Keratinocyte (primary cell): ENCODE measurements around the gene EXOC6B. TPM values are rescaled to one million over a fixed set of nuclear protein-coding genes. Genes with fewer than 3 reads are reported as not detected.

ENCODE experiments used
- DNase-seq: peaks from one replicate; pipeline ENCODE4 v3.0.0-alpha.2; 2011; ENCODE audit warnings: low read depth, missing footprints, low spot score
- FAIRE-seq: peaks from 2 replicates; lab custom pipeline; 2011; peaks lifted over from hg19 to GRCh38; lab: Jason Lieb, UNC
- H2AFZ ChIP-seq: 2 replicates; pipeline ENCODE4 v1.6.0; 2012; ENCODE audit warnings: low read length, control low read depth, inconsistent platforms; ENCODE audit not compliant: control insufficient read depth
- H3K27ac ChIP-seq: 2 replicates; pipeline ENCODE4 v1.5.1; 2011; ENCODE audit warnings: low read length; ENCODE audit not compliant: control insufficient read depth, insufficient read depth
- H3K27me3 ChIP-seq: 3 replicates; pipeline ENCODE4 v1.6.0; 2011; ENCODE audit warnings: low read length; ENCODE audit not compliant: control insufficient read depth, insufficient read depth; ENCODE audit errors: extremely low read depth
- H3K36me3 ChIP-seq, 2 experiments: 2 replicates in 1 of 2; 3 replicates in 1 of 2; pipeline ENCODE4 v1.5.1; 2011; ENCODE audit warnings: low read length in 2 of 2, mild to moderate bottlenecking in 1 of 2; ENCODE audit not compliant: control insufficient read depth in 2 of 2, insufficient read depth in 2 of 2; ENCODE audit errors: extremely low read depth in 1 of 2
- H3K4me1 ChIP-seq: 3 replicates; pipeline ENCODE4 v1.5.1; 2011; ENCODE audit warnings: low read length; ENCODE audit not compliant: control insufficient read depth, insufficient read depth; ENCODE audit errors: extremely low read depth
- H3K4me2 ChIP-seq: 3 replicates; pipeline ENCODE4 v1.6.0; 2011; ENCODE audit warnings: low read depth, low read length; ENCODE audit not compliant: control insufficient read depth, insufficient read depth; ENCODE audit errors: extremely low read depth
- H3K4me3 ChIP-seq, 3 experiments: fragments of 200-600 bp in 1 of 3; sonication (generic) in 1 of 3; 2 replicates in 2 of 3; 3 replicates in 1 of 3; pipeline ENCODE4 v1.5.1; 2011 to 2016; ENCODE audit warnings: low read length in 3 of 3, mild to moderate bottlenecking in 3 of 3, control low read depth in 2 of 3, inconsistent platforms in 1 of 3, low read depth in 1 of 3, mixed read lengths in 1 of 3, mixed run types in 1 of 3, moderate library complexity in 1 of 3; ENCODE audit not compliant: control insufficient read depth in 2 of 3, insufficient read depth in 2 of 3; ENCODE audit errors: extremely low read depth in 1 of 3
- H3K79me2 ChIP-seq: 2 replicates; pipeline ENCODE4 v1.6.0; 2012; ENCODE audit warnings: low read length; ENCODE audit not compliant: control insufficient read depth, insufficient read depth
- H3K9ac ChIP-seq: 3 replicates; pipeline ENCODE4 v1.6.0; 2011; ENCODE audit warnings: low read length; ENCODE audit not compliant: control insufficient read depth, insufficient read depth; ENCODE audit errors: extremely low read depth
- H3K9me1 ChIP-seq: 3 replicates; pipeline ENCODE4 v1.6.0; 2011; ENCODE audit warnings: low read length; ENCODE audit not compliant: control insufficient read depth, insufficient read depth; ENCODE audit errors: extremely low read depth
- H3K9me3 ChIP-seq: 2 replicates; pipeline ENCODE4 v1.5.1; 2012; ENCODE audit warnings: low read depth, low read length; ENCODE audit not compliant: control insufficient read depth
- H4K20me1 ChIP-seq: 3 replicates; pipeline ENCODE4 v1.6.0; 2011; ENCODE audit warnings: low read length; ENCODE audit not compliant: control insufficient read depth, insufficient read depth; ENCODE audit errors: extremely low read depth
- CTCF ChIP-seq, 3 experiments: IDR thresholded peaks in 1 of 3; conservative IDR thresholded peaks in 1 of 3; optimal IDR thresholded peaks in 1 of 3; 2 replicates in 2 of 3; 3 replicates in 1 of 3; pipeline versions ENCODE3 to v1.5.1; 2011; ENCODE audit warnings: low read length in 3 of 3, mild to moderate bottlenecking in 3 of 3, moderate library complexity in 2 of 3, control low read depth in 1 of 3, inconsistent platforms in 1 of 3; ENCODE audit not compliant: insufficient read depth in 2 of 3; ENCODE audit errors: extremely low read depth in 1 of 3
- EZH2 ChIP-seq: IDR thresholded peaks from one replicate; pipeline ENCODE4 v1.6.1; 2012; ENCODE audit warnings: inconsistent platforms, mild to moderate bottlenecking, low read length, moderate library complexity
- dilution Hi-C: fragments of 300-500 bp; cut with MboI; formaldehyde crosslinking; loops from one replicate; pipeline ENCODE4 v1.7.0; 2020; ENCODE audit warnings: low sequenced_read_pairs; ENCODE audit not compliant: extremely low pct_ligation_motif_present
- polyA plus RNA-seq, 5 experiments: library from polyadenylated mRNA; depleted of rRNA in 3 of 5; stranded (reverse) in 3 of 5; stranded (forward) in 1 of 5; unstranded in 1 of 5; fragments of >200 nt; gene quantifications; 1 replicate in 1 of 5; 2 replicates in 3 of 5; 3 replicates in 1 of 5; pipeline versions ENCODE4 v1.2.1 to v1.2.3, GENCODE V29; 2011 to 2012; ENCODE audit warnings: missing spikeins in 2 of 5, low read depth in 1 of 5, low replicate concordance in 1 of 5

The EXOC6B gene
- polyA plus RNA-seq, 1 donor (not counting 4 experiments of a cell fraction or from before 2014, with no cell fraction given): 37.3 TPM

GRCh38 chr2:72696559-72696958 is 129.3 kb downstream of the EXOC6B start:
- Histone ChIP-seq H4K20me1 (peaks cover 2% of the 10 kb centered on the region), H3K27ac (no peak overlapping the region), H2AFZ (no peak overlapping the region), H3K36me3 (peaks cover 0 to 3% of the 10 kb centered on the region in 2 experiments), H3K9me1 (no peaks in the 10 kb centered on the region), H3K9ac (no peak overlapping the region), H3K9me3 (no peaks in the 10 kb centered on the region), H3K4me2 (no peak overlapping the region), H3K79me2 (no peaks in the 10 kb centered on the region), H3K27me3 (no peaks in the 10 kb centered on the region), H3K4me1 (no peaks in the 10 kb centered on the region), H3K4me3 (no peak overlapping the region)
- dilution Hi-C loops: no loop called here
- DNase-seq (no peak), FAIRE-seq (no peak)
- TF ChIP-seq CTCF (optimal IDR thresholded peaks at IDR 0.05 in 1 of 3, IDR thresholded peaks at IDR 0.05 in 1 of 3, conservative IDR thresholded peaks at IDR 0.05 in 1 of 3; ENCODE audit: extremely low read depth in 1 of 3, insufficient read depth in 2 of 3, low read length in 3 of 3) (no peak), EZH2 (no peak)

- H3K36me3 ChIP-seq: peaks cover 0 to 3% of the 10 kb centered on the region in 2 experiments
- H3K27me3 ChIP-seq: no peaks in the 10 kb centered on the region
- TF ChIP-seq EZH2: no peak
- no peak for TF ChIP-seq CTCF (optimal IDR thresholded peaks at IDR 0.05 in 1 of 3, IDR thresholded peaks at IDR 0.05 in 1 of 3, conservative IDR thresholded peaks at IDR 0.05 in 1 of 3; ENCODE audit: extremely low read depth in 1 of 3, insufficient read depth in 2 of 3, low read length in 3 of 3)
- no peaks in the 10 kb centered on the region for H3K9me1 ChIP-seq
- no peak for DNase-seq
- H3K4me1 ChIP-seq: no peaks in the 10 kb centered on the region
- no peak for FAIRE-seq
- no peak overlapping the region for H3K9ac ChIP-seq
- H3K9me3 ChIP-seq: no peaks in the 10 kb centered on the region
- H3K4me2 ChIP-seq: no peak overlapping the region
- H2AFZ ChIP-seq: no peak overlapping the region
- peaks cover 2% of the 10 kb centered on the region for H4K20me1 ChIP-seq
- H3K27ac ChIP-seq: no peak overlapping the region
- dilution Hi-C loops: no loop called here
- no peaks in the 10 kb centered on the region for H3K79me2 ChIP-seq
- no peak overlapping the region for H3K4me3 ChIP-seq
Observed at GRCh38 chr2:72695676-72696075, 130.2 kb downstream of the EXOC6B start.
